Activated CD4-positive, CD25-positive, alpha-beta regulatory T cell (primary cell): Measurements from ENCODE around the gene TBC1D21.
A peak's percentile ranks its signal among the peaks of the same experiment; 100 is the strongest.

Experiments
- DNase-seq, 4 experiments: peaks; one replicate each; lab custom pipeline; 2025; lab: John Stamatoyannopoulos, UW

Gene TBC1D21, protein sequence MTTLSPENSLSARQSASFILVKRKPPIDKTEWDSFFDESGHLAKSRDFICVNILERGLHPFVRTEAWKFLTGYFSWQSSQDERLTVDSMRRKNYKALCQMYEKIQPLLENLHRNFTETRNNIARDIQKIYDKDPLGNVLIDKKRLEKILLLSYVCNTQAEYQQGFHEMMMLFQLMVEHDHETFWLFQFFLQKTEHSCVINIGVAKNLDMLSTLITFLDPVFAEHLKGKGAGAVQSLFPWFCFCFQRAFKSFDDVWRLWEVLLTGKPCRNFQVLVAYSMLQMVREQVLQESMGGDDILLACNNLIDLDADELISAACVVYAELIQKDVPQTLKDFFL

DNA sequence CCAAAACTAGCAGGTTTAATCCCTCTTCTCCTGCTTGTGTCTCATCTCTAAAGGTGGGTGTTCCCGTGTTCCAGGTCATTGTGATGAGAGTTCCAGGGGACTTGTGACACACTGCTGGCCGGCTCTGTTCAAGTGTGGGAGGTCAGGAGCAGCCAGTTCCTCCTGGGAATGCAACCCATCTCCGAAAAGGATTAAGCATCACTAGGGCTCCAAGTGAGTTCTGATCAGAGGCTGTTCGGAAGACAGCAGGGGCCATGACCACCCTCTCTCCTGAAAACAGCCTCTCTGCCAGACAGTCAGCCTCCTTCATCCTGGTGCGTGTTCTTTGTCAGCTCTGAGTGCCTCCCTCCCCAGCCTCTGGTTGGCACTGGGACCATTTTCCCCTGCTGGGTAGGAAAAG is at the start of gene TBC1D21:
TBC1D21 (plus strand) TSS at position 109 of the 400 bp plus-strand sequence; CDS start at position 255, 146 bp downstream.
- no peak for DNase-seq

DNA sequence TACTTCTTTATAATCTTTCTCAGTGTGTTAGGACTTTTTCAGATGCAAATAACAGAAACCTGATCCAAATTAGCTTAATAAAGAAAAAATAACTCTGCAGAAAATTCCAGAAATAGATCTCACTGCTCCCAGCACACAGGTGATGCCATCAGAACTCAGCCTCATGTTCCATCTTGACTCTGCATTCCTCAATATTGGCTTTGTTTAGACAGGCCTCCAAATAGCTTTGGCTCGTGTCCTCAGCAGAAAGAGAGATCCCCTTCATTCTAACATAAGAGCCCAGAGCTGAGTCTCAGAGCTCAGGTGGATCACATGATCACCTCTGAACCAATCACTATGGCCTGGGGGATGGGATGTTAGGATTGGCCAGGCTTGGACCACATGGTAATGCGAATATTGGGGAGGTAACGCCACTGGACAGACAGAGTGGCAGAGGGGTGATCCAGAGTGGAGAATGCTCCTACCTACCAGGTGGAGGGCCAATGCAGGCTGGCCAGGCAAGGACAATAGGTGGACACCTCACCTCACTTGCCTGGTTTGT is 46.6 kb upstream of the TBC1D21 start:
- no peak for DNase-seq

DNA sequence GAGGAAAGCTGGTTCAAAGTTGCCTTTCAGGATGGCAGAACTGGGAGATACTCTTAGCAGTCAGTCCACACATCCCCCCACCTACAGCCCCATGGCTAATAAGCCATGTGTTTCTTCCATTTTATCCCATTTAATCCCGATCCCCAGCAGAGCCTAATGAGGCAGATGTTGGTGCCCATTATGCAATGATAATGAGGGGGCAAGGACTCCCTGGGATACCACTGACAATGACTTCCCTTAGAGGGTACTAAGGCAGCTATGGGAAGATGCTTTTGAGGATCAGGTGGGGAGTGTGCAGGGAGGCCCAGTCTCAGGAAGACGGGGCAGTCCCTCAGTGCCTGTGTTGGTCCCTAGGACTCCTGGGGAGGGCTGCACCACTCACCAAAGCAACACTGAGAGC is 43.8 kb upstream of the TBC1D21 start:
- no peak for DNase-seq

DNA sequence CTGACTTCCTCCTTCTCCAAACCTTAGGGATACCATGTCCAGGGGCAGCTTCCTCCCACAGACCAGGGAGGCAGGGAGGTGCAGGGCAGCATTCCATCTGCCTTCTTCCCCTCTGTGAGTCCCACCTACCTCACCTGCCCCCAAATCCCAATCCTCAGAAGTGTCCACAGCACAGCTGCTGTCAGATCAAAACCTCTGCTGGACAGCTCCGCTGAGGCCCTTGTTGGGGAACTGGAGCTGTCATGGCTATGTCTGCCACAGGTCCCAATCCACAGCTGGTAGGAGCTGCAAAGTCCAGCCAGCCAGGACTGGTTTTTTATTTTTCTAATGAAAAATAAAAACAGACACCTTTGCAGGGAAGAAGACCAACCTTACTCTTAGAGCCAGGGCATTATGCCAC is 40.7 kb upstream of the TBC1D21 start:
- DNase-seq: no peak

DNA sequence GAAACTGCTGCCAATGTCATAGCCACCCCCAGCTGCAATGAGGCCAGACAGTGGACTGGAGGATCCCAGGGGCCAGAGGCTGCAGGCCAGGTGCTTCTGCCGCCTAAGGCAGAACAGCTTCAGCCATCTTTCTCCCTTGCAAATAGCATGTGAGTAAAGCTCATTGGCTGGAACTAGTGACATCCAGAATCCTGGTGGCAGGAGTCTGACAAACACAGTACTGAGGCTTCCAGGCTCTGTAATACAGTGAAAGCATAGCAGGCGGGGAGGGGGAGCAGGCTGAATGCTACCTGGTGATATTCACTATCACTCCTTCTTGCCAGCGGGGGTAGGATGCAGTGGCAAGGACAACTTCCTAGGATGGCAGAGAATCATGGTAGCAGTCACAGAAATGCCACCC is 36.5 kb upstream of the TBC1D21 start:
- DNase-seq: no peak

DNA sequence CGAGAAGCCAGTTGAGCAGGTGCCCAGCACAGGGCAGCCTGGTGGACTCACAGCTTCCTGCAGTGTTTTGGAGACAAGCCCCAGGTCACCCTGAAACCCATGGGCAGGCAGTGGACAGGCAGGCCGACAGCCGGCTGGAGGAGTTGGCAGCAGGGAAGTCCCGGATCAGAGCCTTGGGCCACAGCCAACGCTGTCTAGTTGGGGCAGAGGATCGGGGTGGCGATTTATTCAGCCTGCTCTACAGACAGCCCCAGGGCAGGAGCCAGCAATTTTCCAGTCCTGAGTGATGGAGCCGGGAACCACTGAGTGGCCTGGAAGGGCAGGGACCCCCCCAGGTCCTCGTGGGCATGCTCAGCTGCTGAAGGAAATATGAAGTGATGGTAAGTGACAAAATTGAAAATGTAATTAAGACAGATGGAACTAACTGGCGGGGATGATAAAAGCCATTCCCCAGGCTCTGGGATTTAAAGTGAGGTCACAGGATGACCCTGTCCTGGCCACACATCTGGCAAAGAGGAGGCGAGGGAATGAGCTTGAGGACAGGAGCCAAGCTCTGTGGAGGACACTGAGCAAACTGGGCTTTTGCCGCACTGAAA is 34.4 kb upstream of the TBC1D21 start:
- DNase-seq: no peak

DNA sequence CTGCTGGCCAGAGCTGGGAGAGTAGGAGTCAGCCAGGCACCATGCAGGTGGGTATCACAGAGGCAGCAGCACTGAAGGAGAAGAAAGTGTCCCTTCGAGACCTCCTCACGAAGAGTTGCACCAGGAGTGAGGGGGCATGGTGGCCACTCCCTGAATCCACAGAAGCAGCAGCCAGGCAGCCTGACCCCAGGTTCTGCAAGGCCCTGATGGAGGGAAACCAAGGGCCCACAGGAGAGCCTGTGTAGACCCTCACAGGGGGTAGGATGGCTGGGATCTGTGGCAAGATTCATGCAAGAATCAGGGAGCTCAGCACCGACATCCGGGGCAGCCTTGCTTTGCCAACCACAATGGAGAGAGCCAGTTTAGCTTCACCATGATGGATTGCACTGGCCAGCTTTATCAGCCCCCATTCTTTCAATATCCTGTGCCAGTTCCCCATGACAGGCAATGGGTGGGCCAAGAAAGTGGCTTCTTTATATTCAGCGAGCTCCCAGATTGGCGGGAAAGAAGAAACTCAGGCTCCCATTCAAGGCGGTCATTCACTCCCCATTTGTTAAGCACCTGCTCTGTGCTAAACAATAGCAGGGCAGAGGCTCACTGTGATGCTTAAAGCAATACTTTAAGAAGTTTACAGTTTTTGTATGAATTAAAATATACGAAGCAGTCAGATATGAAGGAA is 33.5 kb upstream of the TBC1D21 start:
- DNase-seq: no peak

DNA sequence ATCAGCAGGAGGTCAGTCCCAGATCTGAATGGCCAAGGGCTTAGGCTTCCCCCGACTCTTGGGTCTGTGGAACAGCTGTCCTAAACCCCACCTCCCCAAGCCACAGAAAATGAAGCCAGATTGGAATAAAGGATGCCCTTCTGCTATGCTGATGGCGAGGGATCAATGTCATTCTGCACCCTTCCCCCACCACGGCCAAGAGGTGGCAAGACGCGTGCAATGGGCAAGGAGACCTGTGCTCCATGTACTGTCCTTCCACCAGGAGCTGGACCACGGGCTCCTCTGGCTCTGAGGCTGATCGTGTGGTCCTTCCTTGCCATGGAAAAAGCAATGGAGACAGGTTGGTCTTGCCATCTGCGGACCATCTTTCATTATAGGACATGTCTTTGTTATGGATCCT is 32.6 kb upstream of the TBC1D21 start:
- DNase-seq: no peak

DNA sequence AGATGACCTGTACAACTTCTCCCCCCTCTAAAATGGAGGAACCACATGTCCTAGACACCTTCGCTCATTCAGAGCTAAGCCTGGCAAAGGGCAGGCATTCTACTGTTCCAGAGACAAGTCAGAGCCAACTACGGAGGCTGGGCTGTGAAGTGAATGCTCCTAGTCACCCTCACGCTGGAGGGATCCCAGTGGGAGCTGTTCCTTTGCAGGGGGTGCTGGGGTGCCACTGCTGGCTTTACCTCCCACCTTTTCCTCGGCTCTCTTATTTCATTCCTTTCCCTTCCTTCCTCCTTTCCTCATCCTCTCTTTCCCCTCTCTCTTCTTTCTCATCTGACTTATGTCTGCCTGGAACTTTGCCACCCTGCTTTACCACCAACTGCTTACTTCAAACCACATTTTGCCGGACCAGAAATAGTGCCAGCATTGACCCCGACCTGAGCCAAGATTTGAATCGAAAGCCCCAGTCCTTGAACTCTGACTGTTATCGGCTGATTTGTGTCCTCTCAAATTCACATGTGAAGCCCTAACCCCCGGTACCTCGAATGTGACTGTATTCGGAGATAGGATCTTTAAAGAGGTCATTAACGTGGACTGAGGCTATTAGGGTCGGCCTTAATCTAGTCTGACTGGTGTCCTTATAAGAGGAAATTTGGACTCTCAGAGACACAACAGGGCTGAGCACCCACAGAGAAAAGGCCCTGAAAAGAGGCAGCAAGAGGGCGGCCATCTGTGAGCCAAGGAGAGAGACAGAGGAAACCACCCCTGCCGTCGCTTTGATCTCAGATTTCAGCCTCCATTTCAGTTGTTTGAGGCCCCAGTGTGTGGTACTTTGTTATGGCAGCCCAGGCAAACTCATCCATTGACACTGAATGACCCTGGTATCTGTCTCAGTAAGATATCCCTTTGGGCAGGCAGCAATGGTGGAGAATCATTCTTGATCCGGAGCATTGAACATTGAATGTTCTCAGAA is 31.3 kb upstream of the TBC1D21 start:
- no peak for DNase-seq

DNA sequence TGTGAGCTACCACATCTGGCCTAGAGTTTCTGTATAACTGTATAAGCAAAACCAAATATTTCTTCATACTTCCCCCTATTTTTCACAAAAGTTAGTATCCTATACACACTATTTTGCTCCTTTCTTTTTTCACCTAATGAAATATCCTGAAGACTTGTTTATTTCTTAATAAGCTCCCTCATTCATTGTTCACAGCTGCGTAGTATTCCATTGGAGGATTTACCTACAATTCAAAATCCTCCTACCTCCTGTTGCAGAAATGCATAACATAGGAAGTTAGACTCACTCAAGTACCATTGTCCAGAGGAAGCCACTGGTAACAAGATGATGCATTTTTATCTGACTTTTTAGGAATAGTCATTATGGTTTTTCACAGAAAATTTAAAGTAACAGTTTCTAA is 29.6 kb upstream of the TBC1D21 start:
- DNase-seq: no peak

DNA sequence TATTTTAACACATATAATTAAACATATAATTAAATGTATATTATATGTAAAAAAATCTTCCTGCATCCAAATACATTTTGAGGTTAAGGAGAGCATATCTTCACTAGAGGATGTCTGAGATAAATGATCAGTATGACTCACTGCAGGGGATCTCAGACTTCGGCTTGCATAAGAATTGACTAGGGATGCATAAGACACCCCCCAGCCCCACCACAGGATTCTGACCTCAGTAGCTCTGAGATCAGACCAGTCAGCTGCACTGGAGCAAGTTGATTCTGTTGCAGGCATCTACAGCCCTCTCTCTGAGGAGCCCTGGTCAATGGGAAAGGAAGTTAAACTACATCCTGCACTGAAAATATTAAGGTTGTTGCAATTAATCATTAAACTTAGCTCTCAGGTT is 29.0 kb upstream of the TBC1D21 start:
- DNase-seq: no peak

DNA sequence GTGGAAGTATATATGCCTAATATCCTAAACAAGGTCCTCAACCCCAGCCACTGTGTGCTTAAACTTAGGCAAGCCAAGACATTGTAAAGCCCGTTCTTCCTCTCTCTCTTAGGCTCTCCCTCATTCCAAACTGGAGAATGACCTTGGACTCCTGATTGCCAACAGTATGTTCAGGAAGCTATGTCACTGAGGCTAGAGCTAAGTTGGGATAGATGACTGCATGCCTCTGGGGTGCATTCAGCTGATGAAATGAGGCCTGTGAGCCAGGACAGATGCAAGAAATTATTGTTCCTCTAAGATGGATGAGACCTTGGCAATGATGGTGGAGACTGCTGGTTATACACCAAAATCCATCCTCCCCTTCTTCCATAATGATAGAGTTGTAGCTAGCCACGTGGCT is 27.9 kb upstream of the TBC1D21 start:
- DNase-seq: no peak

DNA sequence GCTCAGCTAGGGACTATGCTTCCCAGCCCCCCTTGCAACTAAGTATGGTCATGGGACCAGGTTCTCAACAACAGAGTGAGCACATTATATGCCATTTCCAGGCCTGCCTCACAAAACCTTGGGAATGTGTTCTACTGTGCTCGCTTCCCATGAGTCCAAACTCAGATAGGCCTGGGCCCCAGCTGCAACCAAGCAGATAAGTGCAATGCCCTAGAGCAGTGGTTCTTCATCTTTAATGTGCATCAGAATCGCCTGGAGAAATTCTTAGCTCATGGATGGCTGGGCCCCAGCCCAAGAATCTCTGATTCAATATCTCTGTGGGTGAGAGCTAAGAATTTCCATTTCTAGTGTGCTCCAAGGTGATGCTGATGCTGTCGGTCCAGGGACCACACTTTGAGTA is 27.5 kb upstream of the TBC1D21 start:
- DNase-seq: no peak

DNA sequence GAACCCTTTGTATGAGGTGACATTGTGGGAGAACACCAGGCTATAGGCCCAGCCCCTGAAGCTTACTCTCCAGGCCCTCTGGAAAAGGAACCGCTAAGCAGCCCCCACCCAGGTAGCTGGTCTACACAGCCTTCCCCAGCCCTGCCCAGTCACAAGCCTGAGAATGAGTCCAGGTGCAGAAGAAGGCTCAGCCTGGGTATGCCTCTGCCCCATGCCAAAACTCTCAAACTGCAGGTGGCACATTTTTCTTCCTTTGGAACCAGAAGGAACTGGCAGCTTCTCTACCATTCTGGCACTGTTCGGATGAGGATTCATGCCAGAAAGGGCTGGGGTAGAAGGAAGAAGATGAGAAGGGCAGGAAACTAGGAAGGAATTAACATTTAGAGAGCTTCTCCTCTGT is 23.7 kb upstream of the TBC1D21 start:
- DNase-seq: no peak

DNA sequence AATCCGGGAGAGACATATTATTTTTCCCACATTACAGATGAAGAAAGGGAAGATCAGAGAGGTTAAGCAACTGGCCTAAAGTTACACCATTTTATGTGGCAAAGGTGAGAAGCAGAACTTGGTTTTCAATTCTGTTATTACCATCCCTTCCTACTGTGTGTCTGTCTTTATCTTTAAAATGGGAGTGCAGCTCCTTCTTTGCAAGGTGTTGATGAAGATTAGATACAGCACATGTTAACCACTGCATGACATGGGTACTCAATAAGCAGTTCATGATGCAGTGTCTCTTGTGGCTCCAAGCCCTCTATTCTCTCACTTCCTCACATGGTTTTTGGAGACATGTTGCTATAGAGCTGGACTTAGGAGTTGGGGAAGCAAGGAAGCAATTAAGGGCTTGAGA is 23.1 kb upstream of the TBC1D21 start:
- DNase-seq: no peak

DNA sequence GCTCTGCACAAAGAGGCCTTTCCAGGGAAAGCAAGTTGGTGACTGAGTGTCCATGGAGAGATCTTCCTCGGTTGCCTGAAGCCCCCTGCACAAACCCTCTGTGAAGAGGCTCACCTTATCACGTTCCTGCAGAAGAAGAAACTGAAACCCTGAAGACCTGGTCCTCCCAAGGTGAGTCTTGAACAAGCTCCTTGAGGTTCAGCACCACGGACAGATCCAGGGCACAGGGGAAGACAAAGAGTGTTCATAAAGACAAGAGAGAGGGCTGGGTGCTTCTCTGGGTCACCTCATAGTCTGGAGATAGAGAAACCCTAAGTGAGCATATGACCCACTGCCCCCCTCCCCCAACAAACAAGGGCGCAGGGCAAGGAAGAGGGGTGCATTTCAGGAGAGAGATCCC is 21.7 kb upstream of the TBC1D21 start:
- DNase-seq: peak in 3 of 4 experiments; percentile 5 to 18 (median 10)

DNA sequence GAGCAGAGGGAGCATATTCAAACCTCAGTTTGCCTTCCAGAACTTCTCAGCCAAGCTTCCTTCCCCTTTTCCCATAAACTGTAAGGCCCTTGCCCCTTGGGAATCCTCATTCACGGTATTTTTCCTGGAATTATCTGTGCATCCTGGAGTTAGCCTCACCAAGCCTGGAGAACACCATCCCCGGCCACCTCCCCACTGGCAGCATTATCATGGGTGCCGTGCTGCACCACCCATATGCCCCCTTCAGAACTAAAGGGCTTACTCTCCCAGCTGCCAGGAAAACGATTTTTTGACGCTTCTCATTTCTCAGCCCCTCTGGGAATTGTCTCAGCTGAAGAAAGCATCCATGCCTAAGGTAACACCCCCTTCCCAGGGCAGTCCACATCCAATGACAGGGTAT is 20.9 kb upstream of the TBC1D21 start:
- DNase-seq: no peak

DNA sequence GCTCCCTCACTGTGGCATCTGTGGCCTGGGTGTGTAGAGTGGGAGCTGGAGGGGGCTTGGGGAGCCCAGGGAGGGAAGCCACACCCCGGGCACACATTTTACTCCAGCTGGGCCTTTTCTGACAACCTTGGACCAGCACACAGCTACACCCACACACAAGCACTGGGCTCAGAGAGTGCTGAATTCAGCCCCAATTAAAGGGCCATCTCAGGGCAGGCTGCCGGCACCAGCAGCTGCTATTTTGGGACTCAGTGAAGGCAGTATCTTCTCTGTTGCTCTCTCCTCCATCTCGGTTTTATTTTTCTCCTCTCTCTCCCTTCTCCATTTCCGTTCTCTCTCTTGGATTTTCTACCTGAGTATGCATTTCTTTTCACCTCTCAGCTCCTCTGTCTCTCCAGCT is 19.1 kb upstream of the TBC1D21 start:
- no peak for DNase-seq

DNA sequence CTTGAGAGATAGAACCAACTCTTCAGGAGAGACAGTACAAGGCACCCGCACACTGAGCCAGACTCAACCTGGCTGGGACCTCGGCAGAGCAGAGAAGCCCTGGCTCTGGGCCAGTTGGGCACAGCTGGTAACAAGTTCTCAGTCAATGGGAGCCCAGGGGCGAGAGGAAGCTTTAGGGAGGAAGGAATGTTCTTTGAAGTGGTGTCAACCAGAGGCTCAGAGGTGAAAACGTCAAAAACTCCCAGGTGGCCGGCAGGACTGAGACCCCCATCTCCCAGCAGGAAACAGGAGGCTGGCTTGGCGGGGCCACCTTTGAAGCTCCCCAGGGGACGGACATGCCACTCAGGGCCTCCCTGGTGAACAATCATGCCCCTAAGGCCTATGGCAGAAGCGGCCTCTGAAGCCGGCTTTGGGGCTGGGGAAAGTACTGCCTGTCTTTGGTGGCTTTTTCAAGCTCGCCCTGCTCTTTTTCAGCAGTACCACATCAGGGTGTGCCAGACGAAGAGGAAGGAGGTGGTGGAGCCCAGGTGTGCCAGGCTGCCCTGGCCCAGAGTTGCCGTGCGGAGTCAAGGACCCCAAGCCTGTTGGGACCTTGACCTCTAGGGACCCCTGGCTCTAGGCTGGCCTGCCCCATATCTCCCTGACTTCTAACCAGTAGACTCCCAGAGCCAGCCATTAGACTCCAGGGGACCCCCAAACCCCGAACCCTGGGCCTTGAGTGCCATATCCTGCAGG is 16.7 kb upstream of the TBC1D21 start:
- DNase-seq: no peak

DNA sequence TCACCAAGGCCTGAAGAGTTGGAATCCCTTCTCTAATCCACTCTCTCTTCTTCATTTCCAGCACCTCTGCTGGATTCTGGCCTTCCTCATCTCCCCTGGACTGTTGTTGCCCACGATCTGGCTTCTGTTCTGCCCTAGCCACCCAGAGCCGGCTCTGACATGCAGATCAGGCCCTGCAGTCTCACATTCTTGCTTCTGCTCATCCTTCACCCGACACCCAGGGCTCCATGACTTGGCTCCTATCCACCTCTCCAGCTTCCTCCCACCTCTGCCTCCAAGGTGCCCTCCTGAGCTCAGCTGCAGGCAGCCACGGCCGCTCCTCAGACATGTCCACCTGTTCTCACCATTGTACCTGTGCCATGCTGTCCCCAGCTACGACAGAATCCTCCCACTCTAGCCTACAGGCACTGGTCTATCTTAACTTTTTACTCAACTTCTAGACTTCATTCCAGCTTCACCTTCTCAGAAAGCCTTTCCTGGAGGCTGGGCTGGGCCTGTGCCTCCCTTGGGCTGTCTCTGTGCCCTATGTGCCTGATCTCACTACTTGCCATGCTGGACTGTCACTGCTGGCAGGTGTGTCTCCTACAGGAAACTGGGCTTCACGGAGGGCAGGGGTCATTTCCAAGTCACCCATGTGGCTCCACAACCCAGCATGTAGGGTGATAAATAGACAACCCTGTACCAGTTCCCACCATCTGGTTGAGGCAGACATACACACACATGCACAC is 16.0 kb upstream of the TBC1D21 start:
- DNase-seq: no peak

DNA sequence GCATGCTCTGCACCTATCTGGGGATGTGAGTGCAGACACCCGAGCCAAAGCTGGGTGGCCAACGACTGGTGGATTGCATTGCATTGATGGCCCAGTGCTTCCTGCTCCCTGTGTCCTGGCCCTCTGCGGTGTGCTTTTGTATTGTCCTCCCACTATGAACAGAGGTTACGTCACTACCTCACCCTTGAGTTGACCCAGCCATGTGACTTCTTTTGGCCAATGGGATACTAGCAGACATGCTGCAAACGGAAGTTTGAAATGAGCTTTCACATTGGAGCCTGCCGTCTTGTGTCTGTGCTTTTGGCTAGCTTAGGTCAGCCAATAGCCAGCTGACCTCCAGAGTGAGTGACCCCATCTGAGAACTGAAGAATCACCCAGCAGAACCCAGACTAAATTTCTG is 15.3 kb upstream of the TBC1D21 start:
- no peak for DNase-seq
